ENCODE results near the gene PBX4. TPM values are rescaled to one million over a fixed set of nuclear protein-coding genes. Genes with fewer than 3 reads are reported as not detected.

Gene PBX4
- total and polyA plus RNA-seq, 2 experiments from 2014 or later, result 2.6 to 4.1 TPM

DNA sequence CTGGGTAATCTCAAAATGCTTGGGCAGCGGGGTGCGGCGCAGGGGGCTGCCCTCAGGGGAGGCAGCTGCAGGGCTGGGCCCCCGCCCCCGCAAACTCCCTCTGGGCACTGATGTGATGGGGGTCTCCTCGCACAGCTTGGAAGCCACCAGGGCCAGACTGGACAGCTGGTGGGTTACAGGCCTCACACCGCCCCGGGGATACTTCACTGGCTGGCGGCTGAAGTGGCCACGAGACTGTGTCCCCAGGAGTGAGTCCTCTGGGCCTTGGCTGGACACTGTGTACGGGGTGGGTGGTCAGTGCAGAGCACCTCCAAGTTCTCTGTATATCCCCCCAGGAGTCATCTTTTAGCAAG is 11.6 kb upstream of the PBX4 start:
- ATAC-seq (no peak), DNase-seq (ENCODE audit: low spot score) (no peak)
- Histone ChIP-seq H3F3A (replicated peaks; ENCODE audit: low read depth) (0 out of 2 replicates have a peak, but pooled peaks cover 4% of the 10 kb centered on the region), H3K27me3 (ENCODE audit: insufficient read depth) (no peaks in the 10 kb centered on the region), H3K36me3 (ENCODE audit: insufficient read depth) (no peaks in the 10 kb centered on the region; the same call in 1 of the 2 replicates), H3K4me3 (no peak overlapping the region), H3K27ac (ENCODE audit: low read depth) (no peak overlapping the region), H3K4me1 (ENCODE audit: insufficient read depth) (peaks cover 3% of the 10 kb centered on the region), H3K4me2 (no peak overlapping the region), H3K9me2 (ENCODE audit: insufficient read depth) (no peaks in the 10 kb centered on the region), H4K20me1 (replicated peaks; ENCODE audit: insufficient read depth) (no peaks in the 10 kb centered on the region), H2AFZ (no peak overlapping the region), H3K79me2 (replicated peaks; ENCODE audit: insufficient read depth) (peaks cover 21% of the 10 kb centered on the region)
- H3K4me1 Mint-ChIP-seq, result peaks cover 17% of the 10 kb centered on the region
- no peak overlapping the region for H3K4me3 Mint-ChIP-seq
- peaks cover 19% of the 10 kb centered on the region for H3K27me3 Mint-ChIP-seq (ENCODE audit: insufficient read depth, low read depth, poor library complexity)
- H3K27ac Mint-ChIP-seq, result no peak overlapping the region
- H3K36me3 Mint-ChIP-seq (ENCODE audit: low read depth), result peaks cover 27% of the 10 kb centered on the region
- TF ChIP-seq, protein P1, sequence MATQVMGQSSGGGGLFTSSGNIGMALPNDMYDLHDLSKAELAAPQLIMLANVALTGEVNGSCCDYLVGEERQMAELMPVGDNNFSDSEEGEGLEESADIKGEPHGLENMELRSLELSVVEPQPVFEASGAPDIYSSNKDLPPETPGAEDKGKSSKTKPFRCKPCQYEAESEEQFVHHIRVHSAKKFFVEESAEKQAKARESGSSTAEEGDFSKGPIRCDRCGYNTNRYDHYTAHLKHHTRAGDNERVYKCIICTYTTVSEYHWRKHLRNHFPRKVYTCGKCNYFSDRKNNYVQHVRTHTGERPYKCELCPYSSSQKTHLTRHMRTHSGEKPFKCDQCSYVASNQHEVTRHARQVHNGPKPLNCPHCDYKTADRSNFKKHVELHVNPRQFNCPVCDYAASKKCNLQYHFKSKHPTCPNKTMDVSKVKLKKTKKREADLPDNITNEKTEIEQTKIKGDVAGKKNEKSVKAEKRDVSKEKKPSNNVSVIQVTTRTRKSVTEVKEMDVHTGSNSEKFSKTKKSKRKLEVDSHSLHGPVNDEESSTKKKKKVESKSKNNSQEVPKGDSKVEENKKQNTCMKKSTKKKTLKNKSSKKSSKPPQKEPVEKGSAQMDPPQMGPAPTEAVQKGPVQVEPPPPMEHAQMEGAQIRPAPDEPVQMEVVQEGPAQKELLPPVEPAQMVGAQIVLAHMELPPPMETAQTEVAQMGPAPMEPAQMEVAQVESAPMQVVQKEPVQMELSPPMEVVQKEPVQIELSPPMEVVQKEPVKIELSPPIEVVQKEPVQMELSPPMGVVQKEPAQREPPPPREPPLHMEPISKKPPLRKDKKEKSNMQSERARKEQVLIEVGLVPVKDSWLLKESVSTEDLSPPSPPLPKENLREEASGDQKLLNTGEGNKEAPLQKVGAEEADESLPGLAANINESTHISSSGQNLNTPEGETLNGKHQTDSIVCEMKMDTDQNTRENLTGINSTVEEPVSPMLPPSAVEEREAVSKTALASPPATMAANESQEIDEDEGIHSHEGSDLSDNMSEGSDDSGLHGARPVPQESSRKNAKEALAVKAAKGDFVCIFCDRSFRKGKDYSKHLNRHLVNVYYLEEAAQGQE (IDR thresholded peaks at IDR 0.05; ENCODE audit: unreplicated experiment), result no peak
- TF ChIP-seq, protein P2, sequence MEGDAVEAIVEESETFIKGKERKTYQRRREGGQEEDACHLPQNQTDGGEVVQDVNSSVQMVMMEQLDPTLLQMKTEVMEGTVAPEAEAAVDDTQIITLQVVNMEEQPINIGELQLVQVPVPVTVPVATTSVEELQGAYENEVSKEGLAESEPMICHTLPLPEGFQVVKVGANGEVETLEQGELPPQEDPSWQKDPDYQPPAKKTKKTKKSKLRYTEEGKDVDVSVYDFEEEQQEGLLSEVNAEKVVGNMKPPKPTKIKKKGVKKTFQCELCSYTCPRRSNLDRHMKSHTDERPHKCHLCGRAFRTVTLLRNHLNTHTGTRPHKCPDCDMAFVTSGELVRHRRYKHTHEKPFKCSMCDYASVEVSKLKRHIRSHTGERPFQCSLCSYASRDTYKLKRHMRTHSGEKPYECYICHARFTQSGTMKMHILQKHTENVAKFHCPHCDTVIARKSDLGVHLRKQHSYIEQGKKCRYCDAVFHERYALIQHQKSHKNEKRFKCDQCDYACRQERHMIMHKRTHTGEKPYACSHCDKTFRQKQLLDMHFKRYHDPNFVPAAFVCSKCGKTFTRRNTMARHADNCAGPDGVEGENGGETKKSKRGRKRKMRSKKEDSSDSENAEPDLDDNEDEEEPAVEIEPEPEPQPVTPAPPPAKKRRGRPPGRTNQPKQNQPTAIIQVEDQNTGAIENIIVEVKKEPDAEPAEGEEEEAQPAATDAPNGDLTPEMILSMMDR (conservative IDR thresholded peaks at IDR 0.05; ENCODE audit: low read depth in 2 of 2), result no peak
- TF ChIP-seq ZNF114 (CRISPR knock-in tag; IDR thresholded peaks at IDR 0.05) (no peak), POLR2AphosphoS5 (IDR thresholded peaks at IDR 0.05; ENCODE audit: low read depth) (no peak), EZH2phosphoT487 (IDR thresholded peaks at IDR 0.05; ENCODE audit: unreplicated experiment) (no peak), STAT1 (IDR thresholded peaks at IDR 0.05; ENCODE audit: unreplicated experiment) (no peak), JUNB (IDR thresholded peaks at IDR 0.05; ENCODE audit: unreplicated experiment) (no peak), EZH2 (IDR thresholded peaks at IDR 0.05; ENCODE audit: low read depth, unreplicated experiment) (no peak), NANOG (IDR thresholded peaks at IDR 0.05; ENCODE audit: borderline replicate concordance) (no peak)
- TF ChIP-seq, protein P3, sequence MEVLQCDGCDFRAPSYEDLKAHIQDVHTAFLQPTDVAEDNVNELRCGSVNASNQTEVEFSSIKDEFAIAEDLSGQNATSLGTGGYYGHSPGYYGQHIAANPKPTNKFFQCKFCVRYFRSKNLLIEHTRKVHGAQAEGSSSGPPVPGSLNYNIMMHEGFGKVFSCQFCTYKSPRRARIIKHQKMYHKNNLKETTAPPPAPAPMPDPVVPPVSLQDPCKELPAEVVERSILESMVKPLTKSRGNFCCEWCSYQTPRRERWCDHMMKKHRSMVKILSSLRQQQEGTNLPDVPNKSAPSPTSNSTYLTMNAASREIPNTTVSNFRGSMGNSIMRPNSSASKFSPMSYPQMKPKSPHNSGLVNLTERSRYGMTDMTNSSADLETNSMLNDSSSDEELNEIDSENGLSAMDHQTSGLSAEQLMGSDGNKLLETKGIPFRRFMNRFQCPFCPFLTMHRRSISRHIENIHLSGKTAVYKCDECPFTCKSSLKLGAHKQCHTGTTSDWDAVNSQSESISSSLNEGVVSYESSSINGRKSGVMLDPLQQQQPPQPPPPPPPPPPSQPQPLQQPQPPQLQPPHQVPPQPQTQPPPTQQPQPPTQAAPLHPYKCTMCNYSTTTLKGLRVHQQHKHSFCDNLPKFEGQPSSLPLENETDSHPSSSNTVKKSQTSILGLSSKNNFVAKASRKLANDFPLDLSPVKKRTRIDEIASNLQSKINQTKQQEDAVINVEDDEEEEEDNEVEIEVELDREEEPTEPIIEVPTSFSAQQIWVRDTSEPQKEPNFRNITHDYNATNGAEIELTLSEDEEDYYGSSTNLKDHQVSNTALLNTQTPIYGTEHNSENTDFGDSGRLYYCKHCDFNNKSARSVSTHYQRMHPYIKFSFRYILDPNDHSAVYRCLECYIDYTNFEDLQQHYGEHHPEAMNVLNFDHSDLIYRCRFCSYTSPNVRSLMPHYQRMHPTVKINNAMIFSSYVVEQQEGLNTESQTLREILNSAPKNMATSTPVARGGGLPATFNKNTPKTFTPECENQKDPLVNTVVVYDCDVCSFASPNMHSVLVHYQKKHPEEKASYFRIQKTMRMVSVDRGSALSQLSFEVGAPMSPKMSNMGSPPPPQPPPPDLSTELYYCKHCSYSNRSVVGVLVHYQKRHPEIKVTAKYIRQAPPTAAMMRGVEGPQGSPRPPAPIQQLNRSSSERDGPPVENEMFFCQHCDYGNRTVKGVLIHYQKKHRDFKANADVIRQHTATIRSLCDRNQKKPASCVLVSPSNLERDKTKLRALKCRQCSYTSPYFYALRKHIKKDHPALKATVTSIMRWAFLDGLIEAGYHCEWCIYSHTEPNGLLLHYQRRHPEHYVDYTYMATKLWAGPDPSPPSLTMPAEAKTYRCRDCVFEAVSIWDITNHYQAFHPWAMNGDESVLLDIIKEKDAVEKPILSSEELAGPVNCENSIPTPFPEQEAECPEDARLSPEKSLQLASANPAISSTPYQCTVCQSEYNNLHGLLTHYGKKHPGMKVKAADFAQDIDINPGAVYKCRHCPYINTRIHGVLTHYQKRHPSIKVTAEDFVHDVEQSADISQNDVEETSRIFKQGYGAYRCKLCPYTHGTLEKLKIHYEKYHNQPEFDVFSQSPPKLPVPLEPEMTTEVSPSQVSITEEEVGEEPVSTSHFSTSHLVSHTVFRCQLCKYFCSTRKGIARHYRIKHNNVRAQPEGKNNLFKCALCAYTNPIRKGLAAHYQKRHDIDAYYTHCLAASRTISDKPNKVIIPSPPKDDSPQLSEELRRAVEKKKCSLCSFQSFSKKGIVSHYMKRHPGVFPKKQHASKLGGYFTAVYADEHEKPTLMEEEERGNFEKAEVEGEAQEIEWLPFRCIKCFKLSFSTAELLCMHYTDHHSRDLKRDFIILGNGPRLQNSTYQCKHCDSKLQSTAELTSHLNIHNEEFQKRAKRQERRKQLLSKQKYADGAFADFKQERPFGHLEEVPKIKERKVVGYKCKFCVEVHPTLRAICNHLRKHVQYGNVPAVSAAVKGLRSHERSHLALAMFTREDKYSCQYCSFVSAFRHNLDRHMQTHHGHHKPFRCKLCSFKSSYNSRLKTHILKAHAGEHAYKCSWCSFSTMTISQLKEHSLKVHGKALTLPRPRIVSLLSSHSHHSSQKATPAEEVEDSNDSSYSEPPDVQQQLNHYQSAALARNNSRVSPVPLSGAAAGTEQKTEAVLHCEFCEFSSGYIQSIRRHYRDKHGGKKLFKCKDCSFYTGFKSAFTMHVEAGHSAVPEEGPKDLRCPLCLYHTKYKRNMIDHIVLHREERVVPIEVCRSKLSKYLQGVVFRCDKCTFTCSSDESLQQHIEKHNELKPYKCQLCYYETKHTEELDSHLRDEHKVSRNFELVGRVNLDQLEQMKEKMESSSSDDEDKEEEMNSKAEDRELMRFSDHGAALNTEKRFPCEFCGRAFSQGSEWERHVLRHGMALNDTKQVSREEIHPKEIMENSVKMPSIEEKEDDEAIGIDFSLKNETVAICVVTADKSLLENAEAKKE (CRISPR knock-in tag; IDR thresholded peaks at IDR 0.05), result no peak
- TF ChIP-seq, protein P4, sequence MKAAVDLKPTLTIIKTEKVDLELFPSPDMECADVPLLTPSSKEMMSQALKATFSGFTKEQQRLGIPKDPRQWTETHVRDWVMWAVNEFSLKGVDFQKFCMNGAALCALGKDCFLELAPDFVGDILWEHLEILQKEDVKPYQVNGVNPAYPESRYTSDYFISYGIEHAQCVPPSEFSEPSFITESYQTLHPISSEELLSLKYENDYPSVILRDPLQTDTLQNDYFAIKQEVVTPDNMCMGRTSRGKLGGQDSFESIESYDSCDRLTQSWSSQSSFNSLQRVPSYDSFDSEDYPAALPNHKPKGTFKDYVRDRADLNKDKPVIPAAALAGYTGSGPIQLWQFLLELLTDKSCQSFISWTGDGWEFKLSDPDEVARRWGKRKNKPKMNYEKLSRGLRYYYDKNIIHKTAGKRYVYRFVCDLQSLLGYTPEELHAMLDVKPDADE (IDR thresholded peaks at IDR 0.05), result no peak
- no peaks in the 10 kb centered on the region; the same call in 2 of the 3 replicates for H3K9me3 Mint-ChIP-seq

All from GM23338 (cell line).